CD14-positive monocyte (primary cell): ENCODE data around the gene SIX6. TPM values are rescaled to one million over a fixed set of nuclear protein-coding genes. Genes with fewer than 3 reads are reported as not detected.

Experiments used
- DNase-seq, 3 donors: peaks; one replicate each; pipeline ENCODE4 v3.0.0-alpha.2; 2011 to 2022
- H2AFZ ChIP-seq: 2 replicates; pipeline ENCODE4 v1.6.0; 2012; ENCODE audit warnings: mild to moderate bottlenecking, low read depth, low read length, inconsistent platforms; ENCODE audit not compliant: insufficient read depth, poor library complexity, severe bottlenecking
- H3K27ac ChIP-seq, 2 donors: 1 replicate in 1 of 2; 2 replicates in 1 of 2; pipeline ENCODE4 v1.5.1; 2012 to 2013; ENCODE audit warnings: low read length in 2 of 2, control low read depth in 1 of 2, inconsistent platforms in 1 of 2, low read depth in 1 of 2, mild to moderate bottlenecking in 1 of 2
- H3K27me3 ChIP-seq, 2 donors: one replicate each; pipeline versions ENCODE4 v1.6.0 to v1.6.1; 2011 to 2013; ENCODE audit warnings: low read length in 2 of 2; ENCODE audit not compliant: control insufficient read depth in 2 of 2, insufficient read depth in 2 of 2
- H3K36me3 ChIP-seq, 2 donors: replicated peaks in 1 of 2; 1 replicate in 1 of 2; 2 replicates in 1 of 2; pipeline versions ENCODE4 v1.5.1 to v1.6.1; 2012 to 2013; ENCODE audit warnings: low read length in 2 of 2, control low read depth in 1 of 2, inconsistent platforms in 1 of 2, mild to moderate bottlenecking in 1 of 2; ENCODE audit not compliant: insufficient read depth in 2 of 2, control insufficient read depth in 1 of 2
- H3K4me1 ChIP-seq, 2 donors: 1 replicate in 1 of 2; 2 replicates in 1 of 2; pipeline versions ENCODE4 v1.5.1 to v1.6.1; 2012 to 2013; ENCODE audit warnings: low read length in 2 of 2, control low read depth in 1 of 2, inconsistent platforms in 1 of 2, mild to moderate bottlenecking in 1 of 2, moderate library complexity in 1 of 2; ENCODE audit not compliant: insufficient read depth in 2 of 2, control insufficient read depth in 1 of 2
- H3K4me2 ChIP-seq: replicated peaks from 2 replicates; pipeline ENCODE3; 2012; ENCODE audit warnings: low read length, moderate library complexity, mild to moderate bottlenecking; ENCODE audit not compliant: poor library complexity, severe bottlenecking; ENCODE audit errors: extremely low read depth
- H3K4me3 ChIP-seq, 3 experiments: fragments of 200-600 bp in 1 of 3; sonication (generic) in 1 of 3; replicated peaks in 1 of 3; 1 replicate in 2 of 3; 2 replicates in 1 of 3; pipeline ENCODE4 v1.5.1; 2011 to 2013; ENCODE audit warnings: low read length in 3 of 3, mild to moderate bottlenecking in 3 of 3, control low read depth in 2 of 3, low read depth in 2 of 3, inconsistent platforms in 1 of 3, moderate library complexity in 1 of 3
- H3K79me2 ChIP-seq: 2 replicates; pipeline ENCODE4 v1.6.0; 2012; ENCODE audit warnings: mild to moderate bottlenecking, control low read depth, inconsistent platforms, low read length, moderate library complexity; ENCODE audit not compliant: insufficient read depth
- H3K9ac ChIP-seq: 2 replicates; pipeline ENCODE4 v1.6.0; 2017; ENCODE audit warnings: low read length, mild to moderate bottlenecking; ENCODE audit not compliant: insufficient read depth, poor library complexity, severe bottlenecking
- H3K9me3 ChIP-seq, 2 donors: replicated peaks in 1 of 2; 1 replicate in 1 of 2; 2 replicates in 1 of 2; pipeline versions ENCODE4 v1.5.1 to v1.6.1; 2012 to 2013; ENCODE audit warnings: low read length in 2 of 2, control low read depth in 1 of 2; ENCODE audit not compliant: control insufficient read depth in 1 of 2, insufficient read depth in 1 of 2
- H4K20me1 ChIP-seq: 2 replicates; pipeline ENCODE4 v1.6.0; 2012; ENCODE audit warnings: mild to moderate bottlenecking, low read length, control low read depth, moderate library complexity; ENCODE audit not compliant: insufficient read depth
- H3K27ac Mint-ChIP-seq, 7 donors: one replicate each; pipeline ENCODE4 v1.8.0; 2020; ENCODE audit warnings: mild to moderate bottlenecking in 7 of 7, mixed read lengths in 7 of 7, moderate library complexity in 6 of 7, inconsistent platforms in 2 of 7
- H3K27me3 Mint-ChIP-seq, 3 donors: one replicate each; pipeline ENCODE4 v1.8.0; 2021 to 2022; ENCODE audit warnings: low read depth in 3 of 3, mild to moderate bottlenecking in 3 of 3, mixed read lengths in 3 of 3, moderate library complexity in 3 of 3, inconsistent platforms in 1 of 3
- H3K36me3 Mint-ChIP-seq, 2 donors: one replicate each; pipeline ENCODE4 v1.8.0; 2020; ENCODE audit warnings: mixed read lengths in 2 of 2, inconsistent platforms in 1 of 2, mild to moderate bottlenecking in 1 of 2
- H3K4me1 Mint-ChIP-seq: one replicate; pipeline ENCODE4 v1.8.0; 2020; ENCODE audit warnings: mild to moderate bottlenecking, mixed read lengths
- H3K4me3 Mint-ChIP-seq, 2 donors: one replicate each; pipeline ENCODE4 v1.8.0; 2020; ENCODE audit warnings: mild to moderate bottlenecking in 2 of 2, mixed read lengths in 2 of 2, moderate library complexity in 1 of 2
- H3K9me3 Mint-ChIP-seq, 7 donors: one replicate each; pipeline ENCODE4 v1.8.0; 2020 to 2022; ENCODE audit warnings: mixed read lengths in 7 of 7, mild to moderate bottlenecking in 6 of 7, moderate library complexity in 6 of 7, inconsistent platforms in 2 of 7
- CTCF ChIP-seq: fragments of 200-600 bp; IDR thresholded peaks from one replicate; pipeline ENCODE4 v1.8.0; 2022; ENCODE audit warnings: antibody characterized with exemption, mild to moderate bottlenecking
- WGBS: methylation state at CpG from one replicate; pipeline ENCODE4 v1.1.5; 2013; ENCODE audit warnings: missing lambda C conversion rate; ENCODE audit not compliant: insufficient coverage; 5-methylcytosine and 5-hydroxymethylcytosine counted together
- intact Hi-C, 2 donors: fragments of 100-400 bp; cut with micrococcal nuclease; formaldehyde crosslinking; loops; one replicate each; pipeline versions ENCODE4 v1.15.0 to v1.15.1; 2023
- polyA plus RNA-seq, 3 donors: library from polyadenylated mRNA; depleted of rRNA in 1 of 3; unstranded in 2 of 3; stranded (reverse) in 1 of 3; fragments of 300-500 nt in 2 of 3; fragments of >200 nt in 1 of 3; fragmentation: Illumina TruSeq in 2 of 3; gene quantifications; 1 replicate in 2 of 3; 2 replicates in 1 of 3; pipeline ENCODE4 v1.2.3, GENCODE V29; 2012 to 2021
- small RNA-seq: library from RNA; depleted of rRNA; stranded (forward); fragments of <200 nt; gene quantifications from one replicate; pipeline ENCODE3, GENCODE V24; 2012; ENCODE audit warnings: low read depth; ENCODE audit not compliant: insufficient read length

SIX6 gene
- polyA plus RNA-seq, 3 donors, result not detected

- Histone ChIP-seq H3K9me3 (peaks cover 0 to 4% of the 10 kb centered on the region in 2 donors), H3K27me3 (no peaks in the 10 kb centered on the region), H3K27ac (no peak overlapping the region), H2AFZ (no peak overlapping the region), H3K4me1 (no peaks in the 10 kb centered on the region), H4K20me1 (no peaks in the 10 kb centered on the region), H3K79me2 (no peaks in the 10 kb centered on the region), H3K4me2 (no peak overlapping the region), H3K36me3 (no peaks in the 10 kb centered on the region), H3K4me3 (no peak overlapping the region), H3K9ac (no peak overlapping the region)
- Mint-ChIP-seq H3K27me3 (peaks cover 4 to 9% (median 7%) of the 10 kb centered on the region in 3 donors), H3K36me3 (no peaks in the 10 kb centered on the region), H3K27ac (no peak overlapping the region), H3K4me1 (no peaks in the 10 kb centered on the region), H3K9me3 (peaks cover 0 to 5% (median 1%) of the 10 kb centered on the region in 7 donors), H3K4me3 (no peak overlapping the region)
- WGBS, result no CpG with 5 or more reads among the region's 1 CpG
- no peak for TF ChIP-seq CTCF
- intact Hi-C loops, result no loop called here
- no peak for DNase-seq
Measured at GRCh38 chr14:60553808-60554207, 44.9 kb downstream of the SIX6 start.

DNA sequence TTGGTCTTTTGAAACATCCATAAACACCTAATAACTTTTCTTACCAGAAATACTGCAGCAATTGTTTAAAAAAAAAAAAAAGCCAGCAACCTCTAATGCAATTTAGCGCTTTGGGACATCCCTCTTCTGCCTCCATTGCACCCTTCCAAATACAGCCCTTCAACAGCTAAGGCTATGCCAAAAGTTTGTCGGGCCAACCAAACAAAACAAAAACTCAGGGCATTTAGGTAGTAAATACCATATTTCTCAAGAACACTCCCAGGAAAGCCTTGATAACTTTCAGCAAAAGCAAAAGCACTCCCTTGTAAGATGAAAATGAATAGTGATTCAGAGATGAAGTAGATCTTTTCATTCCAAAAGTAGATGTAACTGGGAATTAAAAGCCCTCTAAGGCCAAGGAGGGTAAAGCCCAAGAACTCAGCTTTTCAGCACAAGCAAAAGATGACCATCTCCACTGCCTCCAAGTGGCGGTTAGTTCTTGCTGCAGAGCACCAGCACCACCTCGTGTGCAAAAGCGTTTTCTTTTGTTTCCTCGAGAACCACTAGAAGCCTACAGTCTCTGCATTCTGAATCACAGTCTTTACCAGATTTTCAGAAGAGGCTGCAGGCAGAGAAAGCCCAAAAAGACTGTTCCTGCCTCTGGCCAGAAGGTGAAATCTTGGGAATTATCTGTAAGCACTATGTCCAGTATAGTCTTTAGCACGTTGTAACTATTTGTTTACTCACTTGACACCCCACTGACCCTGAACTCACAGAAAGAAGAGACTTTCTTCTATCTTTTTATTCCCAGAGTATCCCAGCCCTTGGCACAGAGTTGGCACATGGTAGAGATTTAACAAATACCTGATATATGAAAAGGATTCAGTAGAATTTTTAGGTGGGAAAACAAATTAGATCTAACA, 53.1 kb downstream of the SIX6 start:
- H3K4me3 Mint-ChIP-seq, result no peak overlapping the region
- Histone ChIP-seq H3K27me3 (no peaks in the 10 kb centered on the region), H4K20me1 (no peaks in the 10 kb centered on the region), H3K4me3 (no peak overlapping the region), H3K9ac (no peak overlapping the region), H2AFZ (no peak overlapping the region), H3K4me2 (no peak overlapping the region), H3K4me1 (no peaks in the 10 kb centered on the region), H3K9me3 (no peaks in the 10 kb centered on the region), H3K36me3 (no peaks in the 10 kb centered on the region), H3K79me2 (no peaks in the 10 kb centered on the region), H3K27ac (no peak overlapping the region)
- H3K27me3 Mint-ChIP-seq, result peaks cover 0 to 3% (median 1%) of the 10 kb centered on the region in 3 donors
- 23% methylated on average over 3 of the region's 7 CpGs for WGBS
- no peak for DNase-seq
- no peaks in the 10 kb centered on the region for H3K9me3 Mint-ChIP-seq
- no peak for TF ChIP-seq CTCF
- no peak overlapping the region for H3K27ac Mint-ChIP-seq
- no peaks in the 10 kb centered on the region for H3K4me1 Mint-ChIP-seq
- no peaks in the 10 kb centered on the region for H3K36me3 Mint-ChIP-seq
- intact Hi-C loops, result no loop called here

Small RNA genes within 50 kb of the gene (small RNA-seq; reads per million reads assigned to genes)
- not detected for gene AL049874.4

Other genes with a start within 250 kb of the SIX6 start
- gene C14orf39, start 23.1 kb upstream of the SIX6 start, polyA plus RNA-seq, result not detected
- not detected for gene SIX1, start 140.3 kb downstream of the SIX6 start, polyA plus RNA-seq
- gene SIX4, start 215.2 kb downstream of the SIX6 start, polyA plus RNA-seq, result not detected
- 1 to 10 TPM; 4.1 to 5.8 (median 4.5) TPM for gene MNAT1, start 225.6 kb downstream of the SIX6 start, polyA plus RNA-seq